Measurements from ENCODE around the gene SYP.
A peak's percentile ranks its signal among the peaks of the same experiment; 100 is the strongest.

Gene SYP

GRCh38 chrX:49199906-49200771, at the start of gene SYP:
SYP (minus strand) TSS chrX:49200193; CDS start chrX:49200186, 7 bp downstream.
- POLR2A ChIA-PET (ENCODE audit: low non-redundant PET) = no interaction called here
- CTCF ChIA-PET = interaction anchor here (0.7 kb wide), 1 partner anchor 32 kb away, joined by 3 read pairs; no protein-coding TSS in a partner anchor
- DNase-seq (ENCODE audit: low spot score) = peak; percentile 89
- no peak within 1 kb of the TSS for H3K27ac ChIP-seq
- TF ChIP-seq, protein P1, sequence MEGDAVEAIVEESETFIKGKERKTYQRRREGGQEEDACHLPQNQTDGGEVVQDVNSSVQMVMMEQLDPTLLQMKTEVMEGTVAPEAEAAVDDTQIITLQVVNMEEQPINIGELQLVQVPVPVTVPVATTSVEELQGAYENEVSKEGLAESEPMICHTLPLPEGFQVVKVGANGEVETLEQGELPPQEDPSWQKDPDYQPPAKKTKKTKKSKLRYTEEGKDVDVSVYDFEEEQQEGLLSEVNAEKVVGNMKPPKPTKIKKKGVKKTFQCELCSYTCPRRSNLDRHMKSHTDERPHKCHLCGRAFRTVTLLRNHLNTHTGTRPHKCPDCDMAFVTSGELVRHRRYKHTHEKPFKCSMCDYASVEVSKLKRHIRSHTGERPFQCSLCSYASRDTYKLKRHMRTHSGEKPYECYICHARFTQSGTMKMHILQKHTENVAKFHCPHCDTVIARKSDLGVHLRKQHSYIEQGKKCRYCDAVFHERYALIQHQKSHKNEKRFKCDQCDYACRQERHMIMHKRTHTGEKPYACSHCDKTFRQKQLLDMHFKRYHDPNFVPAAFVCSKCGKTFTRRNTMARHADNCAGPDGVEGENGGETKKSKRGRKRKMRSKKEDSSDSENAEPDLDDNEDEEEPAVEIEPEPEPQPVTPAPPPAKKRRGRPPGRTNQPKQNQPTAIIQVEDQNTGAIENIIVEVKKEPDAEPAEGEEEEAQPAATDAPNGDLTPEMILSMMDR (conservative IDR thresholded peaks at IDR 0.05; ENCODE audit: low read depth) = no peak

DNA sequence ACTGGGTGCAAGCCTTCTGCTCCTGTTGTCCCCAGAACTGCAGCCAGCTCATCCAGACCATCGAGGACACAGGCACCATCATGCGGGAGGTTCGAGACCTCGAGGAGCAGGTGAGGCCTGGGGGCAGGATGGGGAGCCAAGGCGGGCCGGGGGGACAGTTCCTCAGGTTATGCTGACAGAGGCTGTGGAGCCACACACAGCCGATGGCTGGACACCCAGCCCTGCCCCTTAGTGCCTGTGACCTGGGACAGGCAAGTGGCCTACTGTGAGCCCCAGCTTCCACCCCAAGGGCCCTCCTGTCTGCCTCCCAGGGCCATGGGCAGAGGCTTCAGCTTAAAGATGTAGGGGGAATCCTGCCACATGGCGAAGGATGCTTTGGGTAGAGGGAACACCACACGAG, 49.6 kb upstream of the SYP start:
- CTCF ChIA-PET = no interaction called here
- TF ChIP-seq, protein P1 (conservative IDR thresholded peaks at IDR 0.05; ENCODE audit: low read depth) = no peak
- no peak overlapping the region for H3K27ac ChIP-seq
- no peak for DNase-seq (ENCODE audit: low spot score)
- POLR2A ChIA-PET (ENCODE audit: low non-redundant PET) = no interaction called here

DNA sequence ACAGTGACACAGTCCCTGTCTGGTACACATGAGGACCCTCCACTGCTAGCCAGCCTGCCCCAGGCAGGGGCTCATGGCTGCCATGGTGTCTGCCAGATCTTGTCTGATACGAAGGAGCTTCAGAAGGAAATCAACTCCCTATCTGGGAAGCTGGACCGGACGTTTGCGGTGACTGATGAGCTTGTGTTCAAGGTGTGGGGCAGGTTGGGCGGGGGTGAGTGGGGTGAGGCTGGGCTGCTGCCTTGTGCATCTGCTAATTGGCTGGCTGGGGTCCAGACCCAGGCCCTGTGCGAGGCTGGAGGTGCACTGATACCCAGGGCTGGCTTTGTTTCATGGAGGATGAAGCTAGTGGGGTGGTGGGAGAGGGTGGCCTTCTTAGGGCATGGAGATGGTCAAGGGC, 49.1 kb upstream of the SYP start:
- POLR2A ChIA-PET (ENCODE audit: low non-redundant PET) = no interaction called here
- H3K27ac ChIP-seq = no peak overlapping the region
- CTCF ChIA-PET = no interaction called here
- TF ChIP-seq, protein P1 (conservative IDR thresholded peaks at IDR 0.05; ENCODE audit: low read depth) = no peak
- DNase-seq (ENCODE audit: low spot score) = no peak

- ChIA-PET POLR2A (ENCODE audit: low non-redundant PET) (no interaction called here), CTCF (no interaction called here)
Measured at GRCh38 chrX:49247916-49248811, 48.2 kb upstream of the SYP start.

DNA sequence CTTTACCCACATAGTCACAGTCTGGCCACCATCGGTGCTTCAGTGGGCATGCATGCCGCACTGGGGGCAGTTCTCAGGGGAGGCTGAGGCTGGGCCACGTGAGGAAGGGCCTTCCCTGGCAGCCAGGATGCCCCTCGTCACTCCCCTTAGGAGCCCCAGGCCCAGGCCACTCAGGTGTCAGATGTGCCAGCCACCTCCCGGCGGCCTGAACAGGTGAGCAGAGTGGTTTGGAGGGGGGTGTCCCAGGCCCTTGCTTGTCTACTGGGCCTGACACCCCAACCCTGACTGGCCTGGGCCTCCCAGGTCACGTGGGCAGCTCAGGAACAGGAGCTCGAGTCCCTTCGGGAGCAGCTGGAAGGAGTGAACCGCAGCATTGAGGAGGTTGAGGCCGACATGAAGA, 47.4 kb upstream of the SYP start:
- POLR2A ChIA-PET (ENCODE audit: low non-redundant PET) = no interaction called here
- DNase-seq (ENCODE audit: low spot score) = no peak
- no peak overlapping the region for H3K27ac ChIP-seq
- TF ChIP-seq, protein P1 (conservative IDR thresholded peaks at IDR 0.05; ENCODE audit: low read depth) = no peak
- CTCF ChIA-PET = no interaction called here

More at GRCh38 chrX:49247916-49248811, 48.2 kb upstream of the SYP start:
- no peak for DNase-seq (ENCODE audit: low spot score)
- TF ChIP-seq, protein P1 (conservative IDR thresholded peaks at IDR 0.05; ENCODE audit: low read depth) = no peak
- H3K27ac ChIP-seq = no peak overlapping the region

DNA sequence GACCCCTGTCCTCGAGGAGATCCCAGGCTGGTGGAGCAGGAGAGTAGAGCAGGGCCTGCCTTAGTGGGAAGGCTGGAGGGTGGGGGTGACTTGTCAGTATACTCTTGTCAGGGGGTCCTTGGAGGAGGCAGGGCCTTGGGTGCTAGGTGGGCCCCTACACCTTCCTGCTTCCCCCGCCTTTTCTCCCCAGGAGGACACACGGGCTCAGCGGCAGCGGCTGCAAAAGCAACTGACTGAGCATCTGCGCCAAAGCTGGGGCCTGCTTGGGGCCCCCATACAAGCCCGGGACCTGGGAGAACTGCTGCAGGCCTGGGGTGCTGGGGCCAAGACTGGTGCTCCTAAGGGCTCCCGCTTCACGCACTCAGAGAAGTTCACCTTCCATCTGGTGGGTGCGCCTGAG, 46.5 kb upstream of the SYP start:
- CTCF ChIA-PET = no interaction called here
- TF ChIP-seq, protein P1 (conservative IDR thresholded peaks at IDR 0.05; ENCODE audit: low read depth) = no peak
- H3K27ac ChIP-seq = no peak overlapping the region
- POLR2A ChIA-PET (ENCODE audit: low non-redundant PET) = no interaction called here
- DNase-seq (ENCODE audit: low spot score) = no peak
